Measurements from ENCODE around the gene RABL3. TPM values are rescaled to one million over a fixed set of nuclear protein-coding genes. Genes with fewer than 3 reads are reported as not detected.
"Not testable (repeated sequence)": the region's sequence is repeated elsewhere in the genome, so short reads cannot be mapped to it uniquely, and the experiment has no call there.

RABL3 gene
- polyA plus RNA-seq, 4 donors, result 27.7 to 36.8 (median 32.5) TPM

- no peak for DNase-seq (ENCODE audit: low read depth in 4 of 4, low spot score in 3 of 4)
Measured at GRCh38 chr3:120649830-120650233, 92.5 kb downstream of the RABL3 start.

GRCh38 chr3:120648290-120648689 is 94.0 kb downstream of the RABL3 start:
- DNase-seq (ENCODE audit: low read depth in 4 of 4, low spot score in 3 of 4), result no peak

- DNase-seq (ENCODE audit: low read depth in 4 of 4, low spot score in 3 of 4), result no peak
Measured at GRCh38 chr3:120646771-120647432, 95.4 kb downstream of the RABL3 start.

- no peak for DNase-seq (ENCODE audit: low read depth in 4 of 4, low spot score in 3 of 4)
Measured at GRCh38 chr3:120645083-120645845, 97.1 kb downstream of the RABL3 start.

GRCh38 chr3:120642368-120642948 is 99.9 kb downstream of the RABL3 start:
- no peak for DNase-seq (ENCODE audit: low read depth in 4 of 4, low spot score in 3 of 4)

- DNase-seq (ENCODE audit: low read depth in 4 of 4, low spot score in 3 of 4), result no peak
Measured at GRCh38 chr3:120641696-120642246, 100.5 kb downstream of the RABL3 start.

- no peak for DNase-seq (ENCODE audit: low read depth in 4 of 4, low spot score in 3 of 4)
Measured at GRCh38 chr3:120640231-120640630, 102.1 kb downstream of the RABL3 start.

- not testable (repeated sequence) for DNase-seq (ENCODE audit: low read depth in 4 of 4, low spot score in 3 of 4)
Measured at GRCh38 chr3:120638820-120639219, 103.5 kb downstream of the RABL3 start.

- DNase-seq (ENCODE audit: low read depth in 4 of 4, low spot score in 3 of 4), result no peak
Measured at GRCh38 chr3:120637851-120638559, 104.3 kb downstream of the RABL3 start.

GRCh38 chr3:120636795-120637401 is 105.4 kb downstream of the RABL3 start:
- no peak for DNase-seq (ENCODE audit: low read depth in 4 of 4, low spot score in 3 of 4)

Other genes starting within 250 kb of the RABL3 start
- 100 to 1,000 TPM; 194 to 217 (median 211) TPM for gene NDUFB4, start 146.2 kb downstream of the RABL3 start, polyA plus RNA-seq (ENCODE audit: insufficient read length in 4 of 4)
- 10 to 100 TPM; 71.6 to 92.9 (median 75.8) TPM for gene HGD, start 60.3 kb downstream of the RABL3 start, polyA plus RNA-seq (ENCODE audit: insufficient read length in 4 of 4)
- 10 to 100 TPM; 12.7 to 17.0 (median 15.5) TPM for gene GTF2E1, start 228 bp upstream of the RABL3 start, polyA plus RNA-seq (ENCODE audit: insufficient read length in 4 of 4)
- under 1 TPM; 0.16 to 0.56 (median 0.21) TPM for gene STXBP5L, start 165.7 kb upstream of the RABL3 start, polyA plus RNA-seq (ENCODE audit: insufficient read length in 4 of 4)